Thymus (tissue), 11 donors: ENCODE data around the gene CFAP157. TPM values are rescaled to one million over a fixed set of nuclear protein-coding genes. Genes with fewer than 3 reads are reported as not detected.
"Not testable (repeated sequence)": the region's sequence is repeated elsewhere in the genome, so short reads cannot be mapped to it uniquely, and the experiment has no call there.

Experiments
- DNase-seq, 9 donors: peaks; one replicate each; pipeline ENCODE4 v3.0.0-alpha.2; 2013; ENCODE audit warnings: low spot score in 9 of 9, low read depth in 6 of 9, missing footprints in 1 of 9
- H3K27ac ChIP-seq, 2 donors: one replicate each; pipeline ENCODE4 v1.5.1; 2013; ENCODE audit warnings: control low read depth in 1 of 2, low read depth in 1 of 2, low read length in 1 of 2, mild to moderate bottlenecking in 1 of 2, moderate library complexity in 1 of 2
- H3K27me3 ChIP-seq, 2 donors: one replicate each; pipeline ENCODE4 v1.5.1; 2013; ENCODE audit warnings: low read length in 1 of 2; ENCODE audit not compliant: control insufficient read depth in 2 of 2, insufficient read depth in 1 of 2
- H3K36me3 ChIP-seq, 2 donors: one replicate each; pipeline ENCODE4 v1.5.1; 2013; ENCODE audit warnings: low read length in 1 of 2, mild to moderate bottlenecking in 1 of 2, moderate library complexity in 1 of 2; ENCODE audit not compliant: control insufficient read depth in 2 of 2, insufficient read depth in 2 of 2
- H3K4me1 ChIP-seq, 2 donors: one replicate each; pipeline ENCODE4 v1.5.1; 2013; ENCODE audit warnings: low read length in 2 of 2; ENCODE audit not compliant: control insufficient read depth in 2 of 2, insufficient read depth in 2 of 2
- H3K4me3 ChIP-seq, 2 donors: one replicate each; pipeline ENCODE4 v1.5.1; 2013; ENCODE audit warnings: low read length in 2 of 2, control low read depth in 1 of 2, mild to moderate bottlenecking in 1 of 2
- H3K9me3 ChIP-seq, 2 donors: one replicate each; pipeline ENCODE4 v1.5.1; 2013; ENCODE audit warnings: low read length in 1 of 2, mild to moderate bottlenecking in 1 of 2; ENCODE audit not compliant: control insufficient read depth in 2 of 2, insufficient read depth in 1 of 2
- WGBS: extraction: QIAGEN DNeasy Blood & Tissue Kit; methylation state at CpG from one replicate; pipeline ENCODE4 v1.1.7; 2013; 5-methylcytosine and 5-hydroxymethylcytosine counted together
- polyA plus RNA-seq: library from polyadenylated mRNA; stranded (reverse); fragments of 200-250 nt; gene quantifications from one replicate; pipeline ENCODE4 v1.2.3, GENCODE V29; 2013
- total RNA-seq: library from RNA; stranded (reverse); fragments of 120-200 nt; gene quantifications from one replicate; pipeline ENCODE4 v1.2.4, GENCODE V29; 2013
- donor health status: healthy.

Gene CFAP157
- total and polyA plus RNA-seq, 2 donors: 0.05 to 0.62 TPM

DNA sequence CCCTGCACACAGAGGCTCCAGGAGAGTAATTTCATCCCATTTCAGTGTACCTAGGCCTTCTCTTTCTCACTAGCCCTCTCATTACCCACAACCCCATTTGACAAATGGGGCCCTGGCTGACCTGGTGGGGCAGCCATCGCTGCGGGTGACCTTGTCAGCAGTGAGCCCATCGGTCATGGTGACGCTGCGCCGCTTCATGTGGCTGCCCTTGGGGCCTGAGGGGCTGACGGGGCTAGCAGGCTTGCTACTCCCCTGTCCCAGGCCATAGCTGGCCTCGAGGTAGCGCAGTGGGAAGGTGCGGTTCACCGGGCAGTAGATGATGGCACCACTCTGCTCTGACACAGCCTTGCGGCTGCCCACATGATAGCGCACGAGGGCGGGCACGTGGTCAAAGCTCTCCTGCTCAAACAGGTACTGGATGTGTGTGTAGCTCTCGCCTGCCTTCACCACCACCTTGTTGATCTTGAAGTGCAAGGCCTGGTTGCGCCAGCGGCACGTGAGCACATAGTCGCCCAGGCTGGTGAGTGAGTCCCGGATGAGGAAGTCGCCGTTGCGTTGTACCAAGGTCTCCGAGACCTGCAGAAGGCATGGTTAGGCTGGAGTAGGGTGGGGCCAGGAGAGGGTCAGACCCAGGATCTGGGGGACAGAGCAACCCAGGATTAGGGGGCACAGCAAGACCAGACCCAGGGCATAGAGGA is 42.5 kb downstream of the CFAP157 start:
- Histone ChIP-seq H3K9me3 (peaks cover 0 to 2% of the 10 kb centered on the region in 2 donors), H3K4me1 (peaks cover 0 to 3% of the 10 kb centered on the region in 2 donors), H3K4me3 (no peak overlapping the region), H3K36me3 (peaks cover 86 to 92% of the 10 kb centered on the region in 2 donors), H3K27me3 (no peaks in the 10 kb centered on the region), H3K27ac (no peak overlapping the region)
- WGBS: 98% methylated on average over 26 of the region's 26 CpGs
- no peak for DNase-seq

DNA sequence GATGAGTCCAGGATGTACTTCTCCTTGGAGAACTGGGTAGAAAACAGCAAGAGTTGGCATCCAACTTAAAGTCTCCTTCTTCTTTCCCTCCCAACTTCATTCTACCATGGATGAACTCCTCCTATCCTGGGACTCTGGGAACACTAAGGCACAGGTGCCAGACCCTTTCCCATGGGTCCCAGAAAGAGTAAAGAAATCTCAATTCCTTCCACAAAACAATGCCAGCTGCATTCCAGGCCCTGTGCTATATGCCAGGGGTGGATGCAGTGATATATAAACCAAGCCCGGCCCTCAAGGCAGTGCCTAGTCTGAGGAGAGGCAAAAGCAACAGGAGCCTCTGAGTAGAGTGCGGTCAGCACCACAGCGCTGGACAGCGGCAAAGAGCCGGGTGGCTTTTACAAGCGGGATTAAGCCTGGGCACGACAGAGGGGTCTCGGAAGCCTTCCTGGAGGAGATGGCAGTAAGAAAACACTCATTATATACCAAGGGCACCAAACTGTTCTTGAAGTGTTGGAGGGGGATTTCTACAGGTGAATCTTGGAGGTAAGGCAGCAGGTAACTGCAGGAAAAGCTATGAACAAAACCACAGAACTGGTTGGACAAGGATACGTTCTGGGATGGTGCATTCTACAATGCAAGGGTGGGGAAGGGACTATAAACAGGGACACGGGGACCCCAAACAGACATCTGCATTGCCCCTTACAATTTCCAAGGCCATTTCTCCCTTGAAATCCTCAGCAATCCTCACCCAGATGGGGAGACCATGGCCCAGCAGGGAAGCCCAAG is 44.7 kb downstream of the CFAP157 start:
- Histone ChIP-seq H3K36me3 (peaks cover 79 to 84% of the 10 kb centered on the region in 2 donors), H3K4me3 (no peak overlapping the region), H3K4me1 (peaks cover 0 to 3% of the 10 kb centered on the region in 2 donors), H3K27me3 (peaks cover 0 to 9% of the 10 kb centered on the region in 2 donors), H3K27ac (no peak overlapping the region), H3K9me3 (peaks cover 0 to 2% of the 10 kb centered on the region in 2 donors)
- 97% methylated on average over 10 of the region's 10 CpGs for WGBS
- no peak for DNase-seq

- no peak overlapping the region for H3K4me3 ChIP-seq
- 98% methylated on average over 8 of the region's 8 CpGs for WGBS
Measured at GRCh38 chr9:127753148-127753547, 46.4 kb downstream of the CFAP157 start.

DNA sequence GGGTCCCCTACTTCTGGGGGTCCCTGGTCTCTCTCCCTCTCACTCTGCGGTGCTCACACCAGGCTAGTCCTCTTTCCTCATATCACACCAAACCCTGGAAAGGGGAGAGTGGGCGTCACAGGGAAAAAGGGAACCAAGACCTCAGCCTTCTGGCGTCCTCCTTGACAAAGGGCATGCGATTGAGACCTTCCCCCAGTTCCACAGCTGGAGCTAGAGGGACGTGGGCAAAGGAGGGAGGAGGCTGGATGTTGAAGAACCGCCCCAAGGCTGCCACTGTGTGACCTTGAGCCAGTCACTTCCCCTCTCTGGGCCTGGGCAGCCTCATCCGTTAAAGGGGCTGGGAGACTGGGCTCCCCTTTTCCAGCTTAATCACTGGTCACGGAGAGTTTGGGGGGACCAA is 46.8 kb downstream of the CFAP157 start:
- Histone ChIP-seq H3K27me3 (peaks cover 0 to 9% of the 10 kb centered on the region in 2 donors), H3K36me3 (peaks cover 71 to 72% of the 10 kb centered on the region in 2 donors), H3K9me3 (no peaks in the 10 kb centered on the region), H3K4me3 (no peak overlapping the region), H3K4me1 (no peaks in the 10 kb centered on the region), H3K27ac (no peak overlapping the region)
- no peak for DNase-seq
- 95% methylated on average over 8 of the region's 8 CpGs for WGBS

More at GRCh38 chr9:127753148-127753547, 46.4 kb downstream of the CFAP157 start:
- DNase-seq: no peak
- no peaks in the 10 kb centered on the region for H3K9me3 ChIP-seq
- no peaks in the 10 kb centered on the region for H3K4me1 ChIP-seq
- no peak overlapping the region for H3K27ac ChIP-seq
- H3K27me3 ChIP-seq: peaks cover 0 to 9% of the 10 kb centered on the region in 2 donors
- peaks cover 71 to 72% of the 10 kb centered on the region in 2 donors for H3K36me3 ChIP-seq

- H3K4me1 ChIP-seq: no peaks in the 10 kb centered on the region
- no peak overlapping the region for H3K4me3 ChIP-seq
- no peak for DNase-seq
- no peak overlapping the region for H3K27ac ChIP-seq
- no peaks in the 10 kb centered on the region for H3K9me3 ChIP-seq
- peaks cover 0 to 9% of the 10 kb centered on the region in 2 donors for H3K27me3 ChIP-seq
- WGBS: 95% methylated on average over 86 of the region's 86 CpGs
- H3K36me3 ChIP-seq: peaks cover 69 to 71% of the 10 kb centered on the region in 2 donors
Measured at GRCh38 chr9:127754099-127755060, 47.6 kb downstream of the CFAP157 start.

DNA sequence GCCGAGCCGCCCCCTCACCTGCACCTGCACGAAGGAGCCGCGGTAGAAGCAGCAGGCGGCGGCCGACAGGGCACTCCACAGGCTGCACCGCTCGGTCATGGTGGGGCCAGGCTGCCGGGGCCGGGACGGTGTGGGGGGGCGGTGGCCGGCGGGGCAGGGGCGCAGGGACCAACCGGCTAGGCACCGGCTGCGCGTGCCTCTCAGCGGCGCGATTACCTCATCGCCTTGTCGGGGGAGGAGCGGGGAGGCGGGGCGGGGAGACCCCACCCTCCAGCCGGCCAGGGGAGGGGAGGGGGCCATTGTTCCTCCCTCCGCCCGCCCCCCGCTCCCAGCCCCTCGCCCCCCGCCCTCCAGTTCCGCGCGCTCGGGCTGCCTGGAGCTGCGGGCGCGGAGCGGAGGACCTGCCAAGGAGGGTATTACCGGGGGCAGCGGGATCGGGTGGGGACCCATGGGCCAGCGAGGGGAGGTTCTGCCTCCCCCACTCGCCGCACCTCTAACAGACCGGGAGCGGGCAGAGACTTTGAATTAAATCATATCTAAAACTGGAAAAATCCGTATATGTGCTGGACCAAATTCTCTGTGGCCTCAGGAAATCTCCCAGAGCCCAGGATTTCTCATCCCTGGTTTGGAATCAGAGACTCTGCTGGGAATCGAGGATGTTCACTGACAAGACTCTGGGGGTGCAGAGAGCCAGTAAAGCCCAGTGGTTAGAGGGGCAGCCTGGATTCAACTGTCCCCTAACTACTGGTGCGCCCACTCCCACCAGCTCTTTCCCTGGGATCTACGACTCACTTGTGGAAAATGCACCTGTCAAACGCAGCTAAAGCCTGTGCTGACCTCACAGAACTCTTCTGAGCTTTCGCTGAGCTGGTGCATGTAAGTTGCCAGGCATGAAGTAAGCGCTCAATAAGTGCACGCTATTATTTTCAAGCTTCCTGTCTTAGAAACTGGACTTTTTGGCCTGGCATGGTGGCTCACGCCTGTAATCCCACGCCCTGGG is 48.6 kb downstream of the CFAP157 start:
- no peak overlapping the region for H3K27ac ChIP-seq
- H3K36me3 ChIP-seq: peaks cover 67% of the 10 kb centered on the region in 2 donors
- peaks cover 0 to 9% of the 10 kb centered on the region in 2 donors for H3K27me3 ChIP-seq
- H3K9me3 ChIP-seq: no peaks in the 10 kb centered on the region
- 95% methylated on average over 61 of the region's 61 CpGs for WGBS
- DNase-seq: no peak
- no peaks in the 10 kb centered on the region for H3K4me1 ChIP-seq
- no peak overlapping the region for H3K4me3 ChIP-seq

DNA sequence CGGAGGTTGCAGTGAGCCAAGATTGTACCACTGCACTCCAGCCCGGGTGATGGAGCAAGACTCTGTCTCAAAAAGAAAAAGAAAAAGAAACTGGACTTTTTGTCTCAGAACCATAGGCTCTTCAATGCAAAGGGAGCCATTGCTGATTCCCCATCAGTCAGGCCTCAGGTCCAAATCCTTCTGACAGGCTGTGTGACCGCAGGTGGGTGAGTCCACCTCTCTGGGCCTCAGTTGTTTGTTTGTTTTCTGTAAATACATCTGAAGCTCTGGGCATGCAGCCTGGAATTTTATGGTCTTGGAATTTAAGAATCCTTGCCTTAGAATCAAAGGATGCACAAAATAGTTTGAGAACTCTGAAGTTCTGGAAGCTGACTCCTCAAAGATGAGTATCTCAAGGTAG is 49.4 kb downstream of the CFAP157 start:
- Histone ChIP-seq H3K36me3 (peaks cover 62 to 67% of the 10 kb centered on the region in 2 donors), H3K4me3 (no peak overlapping the region), H3K4me1 (no peaks in the 10 kb centered on the region), H3K27ac (no peak overlapping the region), H3K27me3 (peaks cover 0 to 9% of the 10 kb centered on the region in 2 donors), H3K9me3 (no peaks in the 10 kb centered on the region)
- WGBS: 96% methylated on average over 3 of the region's 3 CpGs
- DNase-seq: no peak

DNA sequence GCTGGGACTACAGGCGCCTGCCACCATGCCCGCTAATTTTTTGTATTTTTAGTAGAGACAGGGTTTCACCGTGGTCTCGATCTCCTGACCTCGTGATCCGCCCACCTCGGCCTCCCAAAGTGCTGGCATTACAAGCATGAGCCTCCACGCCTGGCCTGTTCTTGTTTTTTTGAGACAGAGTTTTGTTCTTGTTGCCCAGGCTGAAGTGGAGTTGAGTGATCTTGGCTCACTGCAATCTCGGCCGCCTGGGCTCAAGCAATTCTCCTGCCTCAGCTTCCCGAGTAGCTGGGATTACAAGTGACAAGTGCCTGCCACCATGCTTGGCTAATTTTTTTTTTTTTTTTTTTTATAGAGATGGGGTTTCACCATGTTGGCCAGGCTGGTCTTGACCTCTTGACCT is 50.0 kb downstream of the CFAP157 start:
- DNase-seq, H3K4me1 ChIP-seq, H3K27me3 ChIP-seq, H3K9me3 ChIP-seq, H3K4me3 ChIP-seq, H3K27ac ChIP-seq: not testable (repeated sequence)
- 94% methylated on average over 11 of the region's 11 CpGs for WGBS
- H3K36me3 ChIP-seq: peaks cover 62 to 66% of the 10 kb centered on the region in 2 donors
